ENCODE results near the gene AMH.

DNA sequence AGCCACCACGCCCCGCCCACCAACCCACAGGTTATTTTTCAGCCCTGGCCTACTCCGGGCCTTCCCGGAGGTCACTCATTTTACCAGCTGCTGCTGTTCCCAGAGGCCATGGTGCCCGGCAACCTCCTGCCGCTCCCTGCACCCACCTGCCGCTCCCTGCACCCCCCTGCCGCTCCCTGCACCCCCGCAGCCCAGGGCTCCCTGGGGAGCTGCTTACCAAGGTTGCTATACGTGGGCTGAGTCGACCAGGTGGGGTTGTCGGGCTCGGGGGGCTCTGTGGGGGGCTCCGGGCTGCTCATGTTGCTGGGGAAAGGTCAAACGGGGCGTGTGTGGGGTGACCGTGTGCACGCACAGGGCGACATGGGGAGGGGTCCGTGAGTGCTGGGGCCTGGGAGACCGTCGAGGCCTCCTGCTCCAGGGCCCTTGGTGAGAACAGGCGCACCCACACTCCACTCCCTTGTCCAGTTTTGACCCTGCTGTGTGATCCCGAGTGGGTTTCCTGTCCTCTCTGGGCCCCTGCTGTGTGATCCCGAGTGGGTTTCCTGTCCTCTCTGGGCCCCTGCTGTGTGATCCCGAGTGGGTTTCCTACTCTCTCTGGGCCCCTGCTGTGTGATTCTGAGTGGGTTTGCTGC lies 31.6 kb downstream of the AMH start:
- TF ChIP-seq, protein P1, sequence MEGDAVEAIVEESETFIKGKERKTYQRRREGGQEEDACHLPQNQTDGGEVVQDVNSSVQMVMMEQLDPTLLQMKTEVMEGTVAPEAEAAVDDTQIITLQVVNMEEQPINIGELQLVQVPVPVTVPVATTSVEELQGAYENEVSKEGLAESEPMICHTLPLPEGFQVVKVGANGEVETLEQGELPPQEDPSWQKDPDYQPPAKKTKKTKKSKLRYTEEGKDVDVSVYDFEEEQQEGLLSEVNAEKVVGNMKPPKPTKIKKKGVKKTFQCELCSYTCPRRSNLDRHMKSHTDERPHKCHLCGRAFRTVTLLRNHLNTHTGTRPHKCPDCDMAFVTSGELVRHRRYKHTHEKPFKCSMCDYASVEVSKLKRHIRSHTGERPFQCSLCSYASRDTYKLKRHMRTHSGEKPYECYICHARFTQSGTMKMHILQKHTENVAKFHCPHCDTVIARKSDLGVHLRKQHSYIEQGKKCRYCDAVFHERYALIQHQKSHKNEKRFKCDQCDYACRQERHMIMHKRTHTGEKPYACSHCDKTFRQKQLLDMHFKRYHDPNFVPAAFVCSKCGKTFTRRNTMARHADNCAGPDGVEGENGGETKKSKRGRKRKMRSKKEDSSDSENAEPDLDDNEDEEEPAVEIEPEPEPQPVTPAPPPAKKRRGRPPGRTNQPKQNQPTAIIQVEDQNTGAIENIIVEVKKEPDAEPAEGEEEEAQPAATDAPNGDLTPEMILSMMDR (IDR thresholded peaks at IDR 0.05), result no peak
- no peak for TF ChIP-seq POLR2A (IDR thresholded peaks at IDR 0.05)

Measured in right lobe of liver (tissue), 4 donors.